GM12878 (cell line): Measurements from ENCODE around the gene HM13. TPM values are rescaled to one million over a fixed set of nuclear protein-coding genes. Genes with fewer than 3 reads are reported as not detected.

ENCODE experiments used
- ATAC-seq: fragments of 200-7000 bp; cut with Tn5 transposase; 3 replicates; pipeline ENCODE4 v1.9.1; 2020; ENCODE audit warnings: mild to moderate bottlenecking, moderate library complexity
- BruUV-seq: library from RNA; stranded (reverse); fragments of 400-500 nt; replicated peaks from 2 replicates; lab custom pipeline; 2021; lab: Mats Ljungman, UMichigan
- CTCF ChIA-PET: fragments of 300-600 bp; sonication (Branson Sonifier 250); formaldehyde crosslinking; extraction: SDS; loops from one replicate; lab custom pipeline; 2021; ENCODE audit warnings: inconsistent platforms; lab: Yijun Ruan, JAX
- POLR2A ChIA-PET: fragments of 350-600 bp; formaldehyde crosslinking; extraction: SDS; loops from one replicate; lab custom pipeline; 2021; ENCODE audit warnings: inconsistent platforms; lab: Charles Lee
- RAD21 ChIA-PET: fragments of 300-600 bp; sonication (Branson Sonifier 250); formaldehyde crosslinking; loops from one replicate; lab custom pipeline; 2023; ENCODE audit warnings: antibody characterized with exemption; ENCODE audit not compliant: unreplicated experiment; lab: Charles Lee
- SMC1A ChIA-PET: fragments of 300-600 bp; sonication (Branson Sonifier 250); formaldehyde crosslinking; loops from one replicate; lab custom pipeline; 2023; ENCODE audit not compliant: unreplicated experiment, uncharacterized antibody; lab: Charles Lee
- DNase-seq: peaks from one replicate; pipeline ENCODE4 v3.0.0-alpha.2; 2011; ENCODE audit warnings: low read depth, low spot score
- FAIRE-seq: peaks from 3 replicates; lab custom pipeline; 2011; peaks lifted over from hg19 to GRCh38; lab: Jason Lieb, UNC
- H2AFZ ChIP-seq: 2 replicates; pipeline ENCODE4 v1.6.0; 2011; ENCODE audit warnings: low read depth, low read length, control low read depth; ENCODE audit not compliant: control insufficient read depth
- H3K27ac ChIP-seq: 2 replicates; pipeline ENCODE4 v1.5.1; 2011; ENCODE audit warnings: control low read depth; ENCODE audit not compliant: control insufficient read depth, insufficient read depth
- H3K27me3 ChIP-seq, 2 experiments: replicated peaks in 1 of 2; 2 replicates each; pipeline versions ENCODE4 v1.6.0 to v1.6.1; 2011; ENCODE audit warnings: low read length in 1 of 2; ENCODE audit not compliant: control insufficient read depth in 2 of 2, insufficient read depth in 2 of 2
- H3K36me3 ChIP-seq, 2 experiments: 2 replicates each; pipeline ENCODE4 v1.5.1; 2011; ENCODE audit warnings: low read length in 1 of 2; ENCODE audit not compliant: control insufficient read depth in 2 of 2, insufficient read depth in 2 of 2
- H3K4me1 ChIP-seq: 2 replicates; pipeline ENCODE4 v1.6.1; 2011; ENCODE audit warnings: mild to moderate bottlenecking, low read length, moderate library complexity, mixed read lengths; ENCODE audit not compliant: control insufficient read depth, insufficient read depth
- H3K4me2 ChIP-seq: 2 replicates; pipeline ENCODE4 v1.6.0; 2011; ENCODE audit warnings: control low read depth; ENCODE audit not compliant: control insufficient read depth, insufficient read depth
- H3K4me3 ChIP-seq: fragments of 200-600 bp; sonication (generic); 2 replicates; pipeline ENCODE4 v1.5.1; 2016
- H3K79me2 ChIP-seq: 2 replicates; pipeline ENCODE4 v1.6.0; 2011; ENCODE audit warnings: low read length; ENCODE audit not compliant: control insufficient read depth, insufficient read depth
- H3K9ac ChIP-seq: 2 replicates; pipeline ENCODE4 v1.8.0; 2011; ENCODE audit warnings: low read length, control low read depth, mixed read lengths; ENCODE audit not compliant: control insufficient read depth, insufficient read depth
- H3K9me3 ChIP-seq: replicated peaks from 3 replicates; pipeline ENCODE4 v1.5.1; 2011; ENCODE audit warnings: mild to moderate bottlenecking, low read length; ENCODE audit not compliant: control insufficient read depth, insufficient read depth
- H4K20me1 ChIP-seq: 2 replicates; pipeline ENCODE4 v1.6.0; 2011; ENCODE audit not compliant: control insufficient read depth, insufficient read depth
- CHD2 ChIP-seq: IDR thresholded peaks from 2 replicates; pipeline ENCODE4 v1.6.1; 2011; ENCODE audit warnings: low read depth, low read length, improper control_type of control experiment, borderline replicate concordance
- ETV6 ChIP-seq, 2 experiments: fragments of 450-650 bp in 1 of 2; IDR thresholded peaks in 1 of 2; conservative IDR thresholded peaks in 1 of 2; 2 replicates each; pipeline ENCODE4 v1.6.1; 2014; ENCODE audit warnings: antibody characterized with exemption in 1 of 2, borderline replicate concordance in 1 of 2, low read depth in 1 of 2, mild to moderate bottlenecking in 1 of 2, moderate library complexity in 1 of 2
- JUNB ChIP-seq: IDR thresholded peaks from 2 replicates; pipeline ENCODE4 v1.6.1; 2016; ENCODE audit warnings: antibody characterized with exemption, mild to moderate bottlenecking
- NR2F1 ChIP-seq: fragments of 450-650 bp; conservative IDR thresholded peaks from 2 replicates; pipeline ENCODE4 v1.6.1; 2017; ENCODE audit warnings: mild to moderate bottlenecking
- RELA ChIP-seq: fragments of 450-650 bp; IDR thresholded peaks from 2 replicates; pipeline ENCODE4 v1.8.0; 2014; ENCODE audit warnings: borderline replicate concordance; ENCODE audit not compliant: partially characterized antibody
- SP1 ChIP-seq: IDR thresholded peaks from one replicate; pipeline ENCODE4 v1.6.1; 2011; ENCODE audit warnings: low read depth, low read length
- ZBED1 ChIP-seq: IDR thresholded peaks from 2 replicates; pipeline ENCODE4 v1.6.1; 2016; ENCODE audit warnings: borderline replicate concordance
- ZSCAN29 ChIP-seq: fragments of 450-650 bp; IDR thresholded peaks from 2 replicates; pipeline ENCODE4 v1.6.1; 2017; ENCODE audit warnings: mild to moderate bottlenecking, moderate library complexity
- WGBS: methylation state at CpG from one replicate; pipeline ENCODE4 v1.1.6; 2016; ENCODE audit warnings: low lambda C conversion rate; ENCODE audit not compliant: insufficient replicate concordance, insufficient coverage; ENCODE audit errors: missing lambda C conversion rate; 5-methylcytosine and 5-hydroxymethylcytosine counted together
- in situ Hi-C: fragments of 300-500 bp; cut with MboI; formaldehyde crosslinking; loops from 9 replicates; pipeline ENCODE4 v1.14.3; 2018; ENCODE audit warnings: mixed read lengths
- intact Hi-C: fragments of 100-400 bp; cut with micrococcal nuclease; formaldehyde crosslinking; loops from one replicate; pipeline ENCODE4 v1.14.2; 2022; ENCODE audit not compliant: unreplicated experiment
- polyA plus RNA-seq, 11 experiments: library from polyadenylated mRNA; depleted of rRNA in 4 of 11; unstranded in 6 of 11; stranded (reverse) in 5 of 11; fragments of >200 nt; fragmentation: Nextera tagmentation in 4 of 11; fragmentation: Illumina TruSeq in 1 of 11; extraction: Ambion mirVana in 4 of 11; extraction: Trizol in 1 of 11; gene quantifications; 1 replicate in 1 of 11; 2 replicates in 10 of 11; pipeline versions ENCODE4 v1.2.1 to v1.2.3, GENCODE V29; 2011 to 2016; ENCODE audit warnings: inconsistent platforms in 2 of 11, missing spikeins in 2 of 11, low read depth in 1 of 11
- total RNA-seq, 4 experiments: library from RNA; depleted of rRNA in 3 of 4; stranded (reverse); fragments of >200 nt in 3 of 4; fragmentation: Illumina TruSeq in 1 of 4; extraction: Trizol in 1 of 4; gene quantifications; 2 replicates each; pipeline versions ENCODE4 v1.2.1 to v1.2.3, GENCODE V29; 2013 to 2021
- TF ChIP-seq, protein P1 (sequence below): IDR thresholded peaks from 2 replicates; pipeline ENCODE4 v1.6.1; 2012; ENCODE audit warnings: low read length, inconsistent platforms
- TF ChIP-seq, protein P2 (sequence below): IDR thresholded peaks from 2 replicates; pipeline ENCODE4 v1.6.1; 2011; ENCODE audit warnings: borderline replicate concordance, low read depth, mild to moderate bottlenecking, moderate library complexity, low read length; ENCODE audit not compliant: insufficient read depth, poor library complexity, severe bottlenecking

HM13 gene
- total and polyA plus RNA-seq, 10 of the 15 experiments (the other 5 are each of a cell fraction or from before 2014, with no cell fraction given), result 4.8 to 185 (median 81.7) TPM

DNA sequence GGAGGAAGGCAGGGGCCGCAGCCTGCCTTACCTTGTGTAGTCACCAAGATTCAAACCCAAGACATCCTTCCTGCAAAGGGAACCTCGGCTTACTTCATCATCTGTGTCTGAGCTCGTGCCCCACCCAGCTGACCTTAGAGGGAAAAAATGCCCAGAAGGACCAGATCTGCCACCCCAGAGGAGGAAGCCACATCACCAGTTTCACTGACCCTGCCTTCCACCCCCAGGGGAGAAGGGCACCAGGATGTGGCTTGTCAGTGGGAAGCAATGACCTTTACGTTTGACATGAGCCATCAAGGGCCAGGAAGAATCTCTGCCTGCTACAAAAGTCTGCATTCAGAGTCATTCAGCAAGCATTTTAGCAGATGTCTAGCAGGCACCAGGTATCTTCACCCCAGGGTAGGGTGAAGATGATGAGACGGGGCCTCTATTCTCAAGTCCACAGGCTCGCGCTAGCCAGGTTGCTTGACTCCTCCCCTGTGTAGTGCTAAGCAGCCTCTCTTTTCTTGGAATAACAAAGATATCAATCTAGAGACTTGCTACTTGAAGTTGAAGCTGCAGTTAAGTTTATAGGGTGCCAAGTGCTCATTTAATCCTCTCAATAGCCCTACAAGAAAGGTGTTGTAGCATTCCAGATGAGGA is 28.1 kb downstream of the HM13 start:
- RAD21 ChIA-PET, result interaction anchor here (0.6 kb wide), 1 partner anchor 82 kb away, joined by 3 read pairs; no protein-coding TSS in a partner anchor
- no peaks in the 10 kb centered on the region for H3K4me1 ChIP-seq
- no peak overlapping the region for H3K9ac ChIP-seq
- WGBS, result 62% methylated on average over 7 of the region's 7 CpGs
- ATAC-seq (no peak), DNase-seq (no peak), FAIRE-seq (no peak)
- in situ Hi-C loops (no loop called here), intact Hi-C loops (no loop called here)
- SMC1A ChIA-PET, result interaction anchor here (0.7 kb wide), 1 partner anchor 186 kb away, joined by 4 read pairs; no protein-coding TSS in a partner anchor
- POLR2A ChIA-PET, result no interaction called here
- CTCF ChIA-PET, result interaction anchor here (1.1 to 2.0 kb wide), 2 partner anchors 19 to 70 kb away, joined by 5 to 7 read pairs; no protein-coding TSS in a partner anchor
- no peak for TF ChIP-seq RELA
- TF ChIP-seq CHD2, result no peak
- no peak for TF ChIP-seq ETV6 (conservative IDR thresholded peaks at IDR 0.05 in 1 of 2, IDR thresholded peaks at IDR 0.05 in 1 of 2; ENCODE audit: borderline replicate concordance in 1 of 2, low read depth in 1 of 2)
- TF ChIP-seq SP1, result no peak
- TF ChIP-seq, protein P1, sequence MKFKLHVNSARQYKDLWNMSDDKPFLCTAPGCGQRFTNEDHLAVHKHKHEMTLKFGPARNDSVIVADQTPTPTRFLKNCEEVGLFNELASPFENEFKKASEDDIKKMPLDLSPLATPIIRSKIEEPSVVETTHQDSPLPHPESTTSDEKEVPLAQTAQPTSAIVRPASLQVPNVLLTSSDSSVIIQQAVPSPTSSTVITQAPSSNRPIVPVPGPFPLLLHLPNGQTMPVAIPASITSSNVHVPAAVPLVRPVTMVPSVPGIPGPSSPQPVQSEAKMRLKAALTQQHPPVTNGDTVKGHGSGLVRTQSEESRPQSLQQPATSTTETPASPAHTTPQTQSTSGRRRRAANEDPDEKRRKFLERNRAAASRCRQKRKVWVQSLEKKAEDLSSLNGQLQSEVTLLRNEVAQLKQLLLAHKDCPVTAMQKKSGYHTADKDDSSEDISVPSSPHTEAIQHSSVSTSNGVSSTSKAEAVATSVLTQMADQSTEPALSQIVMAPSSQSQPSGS, result no peak
- no peak for TF ChIP-seq ZSCAN29
- TF ChIP-seq, protein P2, sequence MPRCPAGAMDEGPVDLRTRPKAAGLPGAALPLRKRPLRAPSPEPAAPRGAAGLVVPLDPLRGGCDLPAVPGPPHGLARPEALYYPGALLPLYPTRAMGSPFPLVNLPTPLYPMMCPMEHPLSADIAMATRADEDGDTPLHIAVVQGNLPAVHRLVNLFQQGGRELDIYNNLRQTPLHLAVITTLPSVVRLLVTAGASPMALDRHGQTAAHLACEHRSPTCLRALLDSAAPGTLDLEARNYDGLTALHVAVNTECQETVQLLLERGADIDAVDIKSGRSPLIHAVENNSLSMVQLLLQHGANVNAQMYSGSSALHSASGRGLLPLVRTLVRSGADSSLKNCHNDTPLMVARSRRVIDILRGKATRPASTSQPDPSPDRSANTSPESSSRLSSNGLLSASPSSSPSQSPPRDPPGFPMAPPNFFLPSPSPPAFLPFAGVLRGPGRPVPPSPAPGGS, result no peak
- no peak for TF ChIP-seq JUNB
- TF ChIP-seq NR2F1, result no peak
- no peak for TF ChIP-seq ZBED1
- H4K20me1 ChIP-seq, result no peaks in the 10 kb centered on the region
- no peak overlapping the region for H2AFZ ChIP-seq
- no peak overlapping the region for H3K27ac ChIP-seq
- no peaks in the 10 kb centered on the region for H3K27me3 ChIP-seq
- H3K4me2 ChIP-seq, result no peak overlapping the region
- H3K4me3 ChIP-seq, result no peak overlapping the region
- H3K79me2 ChIP-seq, result peaks cover 6% of the 10 kb centered on the region
- H3K9me3 ChIP-seq, result no peaks in the 10 kb centered on the region
- BruUV-seq, result no TSS peak
- peaks cover 25 to 35% of the 10 kb centered on the region in 2 experiments for H3K36me3 ChIP-seq
